Liver (tissue), 9 donors: Measurements from ENCODE around the gene MXD4. TPM values are rescaled to one million over a fixed set of nuclear protein-coding genes. Genes with fewer than 3 reads are reported as not detected.

ENCODE experiments used
- DNase-seq: peaks from one replicate; pipeline ENCODE4 v3.0.0-alpha.2; 2017; ENCODE audit warnings: low spot score
- H3K27ac ChIP-seq, 2 donors: one replicate each; pipeline ENCODE4 v1.7.0; 2013; ENCODE audit warnings: inconsistent platforms in 2 of 2, low read length in 2 of 2, control low read depth in 1 of 2, low read depth in 1 of 2, mild to moderate bottlenecking in 1 of 2
- H3K27me3 ChIP-seq, 4 donors: one replicate each; pipeline versions ENCODE4 v1.6.1 to v1.7.0; 2013; ENCODE audit warnings: low read length in 3 of 4, inconsistent platforms in 1 of 4, mild to moderate bottlenecking in 1 of 4, moderate library complexity in 1 of 4; ENCODE audit not compliant: control insufficient read depth in 4 of 4, insufficient read depth in 4 of 4
- H3K36me3 ChIP-seq, 4 donors: one replicate each; pipeline versions ENCODE4 v1.6.1 to v1.7.0; 2013; ENCODE audit warnings: low read length in 3 of 4, mild to moderate bottlenecking in 3 of 4, low read depth in 1 of 4, moderate library complexity in 1 of 4; ENCODE audit not compliant: control insufficient read depth in 4 of 4, insufficient read depth in 3 of 4
- H3K4me1 ChIP-seq, 4 donors: one replicate each; pipeline versions ENCODE4 v1.6.1 to v1.7.0; 2013; ENCODE audit warnings: low read length in 3 of 4, mild to moderate bottlenecking in 3 of 4, moderate library complexity in 1 of 4; ENCODE audit not compliant: control insufficient read depth in 4 of 4, insufficient read depth in 4 of 4
- H3K4me3 ChIP-seq, 3 donors: one replicate each; pipeline versions ENCODE4 v1.6.1 to v1.7.0; 2013; ENCODE audit warnings: low read length in 3 of 3, control low read depth in 1 of 3, low read depth in 1 of 3, mild to moderate bottlenecking in 1 of 3
- H3K9ac ChIP-seq, 2 donors: one replicate each; pipeline ENCODE4 v1.7.0; 2013; ENCODE audit warnings: low read length in 2 of 2, mild to moderate bottlenecking in 2 of 2, moderate library complexity in 2 of 2, control low read depth in 1 of 2, low read depth in 1 of 2
- H3K9me3 ChIP-seq, 4 donors: one replicate each; pipeline versions ENCODE4 v1.6.1 to v1.7.0; 2013; ENCODE audit warnings: low read length in 3 of 4; ENCODE audit not compliant: control insufficient read depth in 4 of 4
- EGR1 ChIP-seq, 2 donors: IDR thresholded peaks; 2 replicates each; pipeline ENCODE4 v1.6.1; 2016 to 2018; ENCODE audit warnings: antibody characterized with exemption in 2 of 2, low read depth in 2 of 2
- FOXA2 ChIP-seq: IDR thresholded peaks from 2 replicates; pipeline ENCODE4 v1.6.1; 2016; ENCODE audit warnings: antibody characterized with exemption
- GABPA ChIP-seq, 2 donors: IDR thresholded peaks in 1 of 2; conservative IDR thresholded peaks in 1 of 2; 2 replicates each; pipeline ENCODE4 v1.6.1; 2016; ENCODE audit warnings: antibody characterized with exemption in 2 of 2, mild to moderate bottlenecking in 1 of 2, moderate library complexity in 1 of 2
- HNF4A ChIP-seq, 2 donors: conservative IDR thresholded peaks; 2 replicates each; pipeline ENCODE4 v1.6.1; 2016; ENCODE audit warnings: antibody characterized with exemption in 2 of 2, mild to moderate bottlenecking in 2 of 2
- HNF4G ChIP-seq: IDR thresholded peaks from 2 replicates; pipeline ENCODE4 v1.6.1; 2016; ENCODE audit warnings: antibody characterized with exemption
- RAD21 ChIP-seq, 2 donors: IDR thresholded peaks; 2 replicates each; pipeline ENCODE4 v1.6.1; 2016; ENCODE audit warnings: antibody characterized with exemption in 2 of 2, mild to moderate bottlenecking in 2 of 2
- RXRA ChIP-seq, 2 donors: IDR thresholded peaks; 2 replicates each; pipeline ENCODE4 v1.6.1; 2017 to 2018; ENCODE audit warnings: antibody characterized with exemption in 2 of 2, mild to moderate bottlenecking in 1 of 2
- SP1 ChIP-seq: IDR thresholded peaks from 2 replicates; pipeline ENCODE4 v1.6.1; 2018; ENCODE audit warnings: antibody characterized with exemption, mild to moderate bottlenecking
- WGBS: extraction: QIAGEN DNeasy Blood & Tissue Kit; methylation state at CpG from one replicate; pipeline ENCODE4 v1.1.7; 2013; 5-methylcytosine and 5-hydroxymethylcytosine counted together
- polyA plus RNA-seq, 2 donors: library from polyadenylated mRNA; stranded (reverse) in 1 of 2; unstranded in 1 of 2; fragments of 200-250 nt in 1 of 2; fragments of >200 nt in 1 of 2; fragmentation: Nextera tagmentation in 1 of 2; extraction: Ambion mirVana in 1 of 2; gene quantifications; one replicate each; pipeline versions ENCODE4 v1.2.1 to v1.2.3, GENCODE V29; 2013 to 2015
- total RNA-seq, 2 donors: library from RNA; depleted of rRNA; stranded (reverse); fragments of >200 nt; gene quantifications; one replicate each; pipeline ENCODE4 v1.2.3, GENCODE V29; 2014
- TF ChIP-seq, protein P1 (sequence below): IDR thresholded peaks from 2 replicates; pipeline ENCODE4 v1.6.1; 2016; ENCODE audit warnings: antibody characterized with exemption
- TF ChIP-seq, protein P2 (sequence below): IDR thresholded peaks from 2 replicates; pipeline ENCODE4 v1.6.1; 2016; ENCODE audit warnings: antibody characterized with exemption
- donor health status: healthy.
- donor health status: healthy.
- donor health status: healthy.
- donor health status: healthy.
- donor health status: healthy.

Gene MXD4
- total and polyA plus RNA-seq, 4 donors: 6.5 to 19.6 (median 15.9) TPM

DNA sequence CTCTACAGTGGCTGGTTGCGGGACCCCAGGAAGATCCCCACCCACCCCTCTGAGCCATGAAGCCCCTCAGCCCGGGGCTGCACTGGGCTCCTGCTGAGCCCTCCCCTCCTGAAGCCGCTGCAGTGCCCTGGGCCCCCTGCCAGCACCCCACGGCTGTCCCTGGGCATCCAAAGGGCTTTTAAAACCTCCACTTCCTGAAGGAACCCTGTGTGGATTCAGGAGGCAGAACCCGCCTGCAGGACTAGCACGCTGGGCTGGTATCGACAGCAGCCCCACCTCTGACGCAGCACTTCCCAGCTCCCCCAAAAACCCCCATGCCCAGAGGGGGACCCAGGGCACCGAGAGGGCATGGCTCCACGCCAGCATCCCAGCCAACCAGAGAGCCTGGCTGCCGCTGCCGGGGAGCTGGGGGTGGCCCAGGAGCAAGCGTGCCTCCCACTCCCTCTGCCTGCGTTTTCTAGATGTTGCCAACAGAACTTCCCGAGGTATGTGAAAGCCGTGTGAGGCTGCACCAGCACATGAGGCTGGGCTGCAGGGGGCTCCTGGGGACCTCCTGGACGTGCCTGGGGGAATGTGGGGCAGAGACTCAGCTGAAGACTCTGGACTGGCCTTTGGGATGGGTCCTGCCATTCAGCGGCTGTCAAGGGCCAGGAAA, 6.3 kb downstream of the MXD4 start:
- DNase-seq: no peak
- no peak overlapping the region for H3K9ac ChIP-seq
- TF ChIP-seq FOXA2 (no peak), GABPA (IDR thresholded peaks at IDR 0.05 in 1 of 2, conservative IDR thresholded peaks at IDR 0.05 in 1 of 2) (no peak), EGR1 (IDR thresholded peaks at IDR 0.05; ENCODE audit: low read depth in 2 of 2) (no peak), HNF4G (no peak)
- peaks cover 3 to 28% (median 10%) of the 10 kb centered on the region in 4 donors for H3K36me3 ChIP-seq
- peak overlapping the region in 1 of 2 donors; percentile 58 for H3K27ac ChIP-seq
- H3K4me1 ChIP-seq: peaks cover 7 to 36% (median 16%) of the 10 kb centered on the region in 4 donors
- H3K27me3 ChIP-seq: no peaks in the 10 kb centered on the region
- H3K9me3 ChIP-seq: no peaks in the 10 kb centered on the region
- 77% methylated on average over 18 of the region's 18 CpGs for WGBS
- H3K4me3 ChIP-seq: no peak overlapping the region

DNA sequence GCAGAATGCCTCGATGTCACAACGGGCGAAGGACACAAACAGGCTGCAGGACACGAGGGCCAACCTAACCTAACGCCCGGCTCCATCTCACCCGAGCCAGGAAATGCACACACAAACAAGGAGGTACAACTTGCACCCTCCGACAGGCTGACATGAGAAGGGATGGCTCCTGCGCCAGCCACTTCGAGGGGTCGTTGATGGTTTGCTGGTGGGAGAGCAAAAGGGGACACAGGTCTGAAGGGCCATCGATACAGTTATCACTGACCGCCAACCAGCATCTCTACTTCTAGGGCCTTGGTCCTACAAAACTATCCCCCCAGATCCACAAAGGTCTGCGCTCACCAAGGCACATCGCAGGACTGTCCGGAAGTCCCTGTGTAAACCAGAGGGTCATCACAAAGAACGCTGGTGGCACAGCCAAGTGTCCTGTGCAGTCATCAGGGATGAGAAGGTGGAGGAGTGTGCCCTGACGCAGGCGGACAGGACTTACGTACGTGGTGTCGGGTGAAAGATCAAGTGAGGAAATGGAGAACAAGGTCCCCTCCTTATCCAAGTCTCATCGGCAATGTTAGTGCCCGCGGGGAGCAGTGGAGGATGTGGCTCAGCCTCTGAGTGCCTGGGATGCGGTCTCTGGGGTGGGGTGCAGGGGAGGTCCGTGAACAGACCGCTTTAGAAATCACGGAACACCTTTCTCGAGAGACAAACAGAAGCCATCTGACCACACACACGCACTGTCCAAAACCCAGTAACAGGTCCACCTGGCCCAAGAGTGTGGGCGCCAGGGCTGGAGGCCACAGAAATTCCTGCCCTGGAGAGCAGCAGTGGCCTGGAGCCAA, 7.0 kb downstream of the MXD4 start:
- Histone ChIP-seq H3K4me1 (peaks cover 3 to 29% (median 9%) of the 10 kb centered on the region in 4 donors), H3K27ac (no peak overlapping the region), H3K36me3 (peaks cover 7 to 34% (median 14%) of the 10 kb centered on the region in 4 donors), H3K27me3 (no peaks in the 10 kb centered on the region), H3K4me3 (no peak overlapping the region), H3K9me3 (no peaks in the 10 kb centered on the region), H3K9ac (no peak overlapping the region)
- DNase-seq: no peak
- WGBS: 91% methylated on average over 32 of the region's 32 CpGs
- TF ChIP-seq HNF4G: no peak
- TF ChIP-seq HNF4A (conservative IDR thresholded peaks at IDR 0.05): no peak
- TF ChIP-seq, protein P1, sequence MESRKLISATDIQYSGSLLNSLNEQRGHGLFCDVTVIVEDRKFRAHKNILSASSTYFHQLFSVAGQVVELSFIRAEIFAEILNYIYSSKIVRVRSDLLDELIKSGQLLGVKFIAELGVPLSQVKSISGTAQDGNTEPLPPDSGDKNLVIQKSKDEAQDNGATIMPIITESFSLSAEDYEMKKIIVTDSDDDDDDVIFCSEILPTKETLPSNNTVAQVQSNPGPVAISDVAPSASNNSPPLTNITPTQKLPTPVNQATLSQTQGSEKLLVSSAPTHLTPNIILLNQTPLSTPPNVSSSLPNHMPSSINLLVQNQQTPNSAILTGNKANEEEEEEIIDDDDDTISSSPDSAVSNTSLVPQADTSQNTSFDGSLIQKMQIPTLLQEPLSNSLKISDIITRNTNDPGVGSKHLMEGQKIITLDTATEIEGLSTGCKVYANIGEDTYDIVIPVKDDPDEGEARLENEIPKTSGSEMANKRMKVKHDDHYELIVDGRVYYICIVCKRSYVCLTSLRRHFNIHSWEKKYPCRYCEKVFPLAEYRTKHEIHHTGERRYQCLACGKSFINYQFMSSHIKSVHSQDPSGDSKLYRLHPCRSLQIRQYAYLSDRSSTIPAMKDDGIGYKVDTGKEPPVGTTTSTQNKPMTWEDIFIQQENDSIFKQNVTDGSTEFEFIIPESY: no peak
- TF ChIP-seq RXRA (IDR thresholded peaks at IDR 0.05): no peak
- no peak for TF ChIP-seq RAD21 (IDR thresholded peaks at IDR 0.05)
- no peak for TF ChIP-seq GABPA (IDR thresholded peaks at IDR 0.05 in 1 of 2, conservative IDR thresholded peaks at IDR 0.05 in 1 of 2)

DNA sequence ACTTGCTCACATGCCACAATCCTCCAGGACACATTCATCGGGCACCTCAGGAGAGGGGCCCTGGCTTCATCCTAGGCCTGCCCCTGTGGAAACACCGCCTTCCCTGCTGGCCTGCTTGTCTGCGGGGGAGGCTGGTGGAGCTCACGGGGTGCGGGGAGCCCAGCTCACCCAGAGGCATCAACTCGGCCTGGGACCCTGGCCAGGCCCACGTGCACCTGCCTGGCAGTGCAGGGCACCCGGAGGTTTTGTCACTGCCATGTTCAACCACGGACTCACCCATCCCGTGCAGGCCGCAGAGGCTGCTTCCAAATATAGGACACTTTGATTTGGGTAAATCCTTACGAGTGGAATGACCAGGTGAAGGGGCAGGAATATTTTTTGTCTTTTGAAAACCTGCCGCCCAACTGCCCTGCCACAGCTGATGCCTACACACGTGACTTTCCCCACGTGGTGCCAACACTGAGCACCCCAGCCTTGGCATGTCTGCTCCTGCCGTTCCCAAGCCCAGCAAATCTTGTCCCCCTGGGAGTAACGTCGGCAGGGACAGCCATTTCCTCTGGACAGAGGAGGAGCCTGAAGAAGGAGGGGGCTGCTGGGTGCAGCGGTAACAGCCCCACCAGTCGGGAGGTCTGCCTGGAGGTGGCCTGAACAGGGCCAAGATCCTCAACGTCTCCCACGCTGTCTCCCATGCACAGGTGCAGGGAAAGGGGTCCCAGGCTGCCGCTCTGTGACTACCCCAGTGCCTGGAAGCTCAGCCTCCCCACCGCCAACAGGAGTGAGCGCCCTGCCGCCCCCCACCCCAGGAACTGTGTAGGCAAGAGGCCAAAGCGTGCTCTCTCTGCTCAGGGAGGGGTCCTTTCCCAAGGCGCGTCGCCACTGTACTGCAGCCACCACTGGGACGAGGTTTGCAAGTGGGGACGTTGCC, 8.5 kb downstream of the MXD4 start:
- H3K9me3 ChIP-seq: no peaks in the 10 kb centered on the region
- TF ChIP-seq SP1 (no peak), HNF4A (conservative IDR thresholded peaks at IDR 0.05) (no peak), RAD21 (IDR thresholded peaks at IDR 0.05) (no peak), HNF4G (no peak)
- TF ChIP-seq, protein P1: no peak
- TF ChIP-seq, protein P2, sequence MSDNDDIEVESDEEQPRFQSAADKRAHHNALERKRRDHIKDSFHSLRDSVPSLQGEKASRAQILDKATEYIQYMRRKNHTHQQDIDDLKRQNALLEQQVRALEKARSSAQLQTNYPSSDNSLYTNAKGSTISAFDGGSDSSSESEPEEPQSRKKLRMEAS: no peak
- 90% methylated on average over 32 of the region's 32 CpGs for WGBS
- no peaks in the 10 kb centered on the region for H3K27me3 ChIP-seq
- no peak overlapping the region for H3K9ac ChIP-seq
- peaks cover 7 to 47% (median 20%) of the 10 kb centered on the region in 4 donors for H3K36me3 ChIP-seq
- H3K4me3 ChIP-seq: no peak overlapping the region
- peaks cover 3 to 18% (median 8%) of the 10 kb centered on the region in 4 donors for H3K4me1 ChIP-seq
- no peak overlapping the region for H3K27ac ChIP-seq
- DNase-seq: no peak
